ENCODE data around the gene ODR4. TPM values are rescaled to one million over a fixed set of nuclear protein-coding genes. Genes with fewer than 3 reads are reported as not detected.

Gene ODR4
- total RNA-seq, 1 experiment from 2014 or later = 16.6 TPM

DNA sequence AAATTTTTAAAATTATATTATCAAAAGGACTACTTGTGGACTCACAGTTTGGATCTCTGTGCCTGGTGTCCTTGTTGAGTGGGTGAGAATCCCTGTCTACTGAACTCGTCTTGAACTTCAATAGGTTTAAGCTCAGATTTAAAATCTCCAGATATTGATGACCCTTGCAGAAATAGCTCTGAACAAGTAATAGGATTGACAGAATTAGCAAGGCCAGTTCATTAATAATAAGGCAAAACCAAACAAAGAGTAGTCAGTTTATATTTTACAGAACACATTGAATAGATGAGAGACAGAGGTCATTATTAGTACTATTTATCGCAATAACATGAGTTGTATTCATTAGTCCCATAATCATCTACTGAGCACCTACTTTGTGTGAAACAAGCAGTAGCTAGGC, 85.4 kb downstream of the ODR4 start, which contains the start of gene PDC:
Gene PDC (minus strand): TSS at position 101 of the 400 bp plus-strand sequence. CDS start 11,655 bp downstream, outside the sequence.
- H3K4me3 ChIP-seq (ENCODE audit: low read depth in 2 of 2, low read length in 2 of 2) = no peak within 1 kb of the TSS
- no peaks in the 10 kb centered on the region for H3K9me3 ChIP-seq (ENCODE audit: control insufficient read depth, insufficient read depth, low read depth, low read length)
- H3K4me1 ChIP-seq (ENCODE audit: control insufficient read depth, insufficient read depth, low read length) = no peaks in the 10 kb centered on the region
- no peak for DNase-seq (ENCODE audit: low read depth, low spot score)
- BruUV-seq (replicated peaks) = no TSS peak
- TF ChIP-seq TCF7L2 (IDR thresholded peaks at IDR 0.05; ENCODE audit: low read depth, low read length) = no peak
- no peak for TF ChIP-seq POLR2AphosphoS5 (IDR thresholded peaks at IDR 0.05; ENCODE audit: low read depth, low read length)
- TF ChIP-seq, protein P1, sequence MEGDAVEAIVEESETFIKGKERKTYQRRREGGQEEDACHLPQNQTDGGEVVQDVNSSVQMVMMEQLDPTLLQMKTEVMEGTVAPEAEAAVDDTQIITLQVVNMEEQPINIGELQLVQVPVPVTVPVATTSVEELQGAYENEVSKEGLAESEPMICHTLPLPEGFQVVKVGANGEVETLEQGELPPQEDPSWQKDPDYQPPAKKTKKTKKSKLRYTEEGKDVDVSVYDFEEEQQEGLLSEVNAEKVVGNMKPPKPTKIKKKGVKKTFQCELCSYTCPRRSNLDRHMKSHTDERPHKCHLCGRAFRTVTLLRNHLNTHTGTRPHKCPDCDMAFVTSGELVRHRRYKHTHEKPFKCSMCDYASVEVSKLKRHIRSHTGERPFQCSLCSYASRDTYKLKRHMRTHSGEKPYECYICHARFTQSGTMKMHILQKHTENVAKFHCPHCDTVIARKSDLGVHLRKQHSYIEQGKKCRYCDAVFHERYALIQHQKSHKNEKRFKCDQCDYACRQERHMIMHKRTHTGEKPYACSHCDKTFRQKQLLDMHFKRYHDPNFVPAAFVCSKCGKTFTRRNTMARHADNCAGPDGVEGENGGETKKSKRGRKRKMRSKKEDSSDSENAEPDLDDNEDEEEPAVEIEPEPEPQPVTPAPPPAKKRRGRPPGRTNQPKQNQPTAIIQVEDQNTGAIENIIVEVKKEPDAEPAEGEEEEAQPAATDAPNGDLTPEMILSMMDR (IDR thresholded peaks at IDR 0.05) = no peak
- TF ChIP-seq, protein P2, sequence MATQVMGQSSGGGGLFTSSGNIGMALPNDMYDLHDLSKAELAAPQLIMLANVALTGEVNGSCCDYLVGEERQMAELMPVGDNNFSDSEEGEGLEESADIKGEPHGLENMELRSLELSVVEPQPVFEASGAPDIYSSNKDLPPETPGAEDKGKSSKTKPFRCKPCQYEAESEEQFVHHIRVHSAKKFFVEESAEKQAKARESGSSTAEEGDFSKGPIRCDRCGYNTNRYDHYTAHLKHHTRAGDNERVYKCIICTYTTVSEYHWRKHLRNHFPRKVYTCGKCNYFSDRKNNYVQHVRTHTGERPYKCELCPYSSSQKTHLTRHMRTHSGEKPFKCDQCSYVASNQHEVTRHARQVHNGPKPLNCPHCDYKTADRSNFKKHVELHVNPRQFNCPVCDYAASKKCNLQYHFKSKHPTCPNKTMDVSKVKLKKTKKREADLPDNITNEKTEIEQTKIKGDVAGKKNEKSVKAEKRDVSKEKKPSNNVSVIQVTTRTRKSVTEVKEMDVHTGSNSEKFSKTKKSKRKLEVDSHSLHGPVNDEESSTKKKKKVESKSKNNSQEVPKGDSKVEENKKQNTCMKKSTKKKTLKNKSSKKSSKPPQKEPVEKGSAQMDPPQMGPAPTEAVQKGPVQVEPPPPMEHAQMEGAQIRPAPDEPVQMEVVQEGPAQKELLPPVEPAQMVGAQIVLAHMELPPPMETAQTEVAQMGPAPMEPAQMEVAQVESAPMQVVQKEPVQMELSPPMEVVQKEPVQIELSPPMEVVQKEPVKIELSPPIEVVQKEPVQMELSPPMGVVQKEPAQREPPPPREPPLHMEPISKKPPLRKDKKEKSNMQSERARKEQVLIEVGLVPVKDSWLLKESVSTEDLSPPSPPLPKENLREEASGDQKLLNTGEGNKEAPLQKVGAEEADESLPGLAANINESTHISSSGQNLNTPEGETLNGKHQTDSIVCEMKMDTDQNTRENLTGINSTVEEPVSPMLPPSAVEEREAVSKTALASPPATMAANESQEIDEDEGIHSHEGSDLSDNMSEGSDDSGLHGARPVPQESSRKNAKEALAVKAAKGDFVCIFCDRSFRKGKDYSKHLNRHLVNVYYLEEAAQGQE (IDR thresholded peaks at IDR 0.05; ENCODE audit: insufficient read depth in 1 of 2, low read depth in 2 of 2, low read length in 1 of 2) = no peak
- TF ChIP-seq SIN3A (IDR thresholded peaks at IDR 0.05; ENCODE audit: borderline replicate concordance, insufficient read depth, low read depth, low read length) = no peak
- ChIA-PET CTCF (no interaction called here), POLR2A (no interaction called here)
- H3K27me3 ChIP-seq (ENCODE audit: control insufficient read depth, insufficient read depth, low read length) = no peaks in the 10 kb centered on the region
- H3K27ac ChIP-seq (ENCODE audit: low read length) = no peak within 1 kb of the TSS
- intact Hi-C loops (cut with micrococcal nuclease; ENCODE audit: unreplicated experiment) (no loop called here), in situ Hi-C loops (cut with HindIII; ENCODE audit: low pct_unique_long_range_greater_than_20kb, low sequenced_read_pairs) (no loop called here)
- no peak for ATAC-seq
- no peaks in the 10 kb centered on the region for H3K36me3 ChIP-seq (ENCODE audit: control insufficient read depth, insufficient read depth, low read length)

DNA sequence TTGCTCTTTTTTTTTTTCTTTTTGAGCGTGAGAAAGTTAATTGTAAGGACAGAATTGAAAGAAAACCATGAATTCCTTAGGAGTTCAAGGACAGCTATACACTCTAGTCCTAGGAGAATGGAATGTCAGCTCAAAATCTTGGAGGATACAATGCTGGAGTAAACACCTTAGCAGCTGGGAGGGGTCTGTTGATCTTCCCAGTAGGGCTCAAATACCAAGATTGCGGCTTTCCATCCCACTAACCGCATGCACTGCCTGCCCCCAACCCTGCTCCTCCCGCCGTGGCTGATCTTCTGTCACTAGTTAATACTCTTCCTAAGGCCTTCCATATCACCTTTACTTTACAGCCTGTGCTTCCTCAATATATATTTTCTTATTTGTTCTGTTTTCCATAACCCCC, 87.9 kb downstream of the ODR4 start:
- H3K4me3 ChIP-seq (ENCODE audit: low read depth in 2 of 2, low read length in 2 of 2) = no peak overlapping the region
- no peaks in the 10 kb centered on the region for H3K4me1 ChIP-seq (ENCODE audit: control insufficient read depth, insufficient read depth, low read length)
- no peak for ATAC-seq
- in situ Hi-C loops (cut with HindIII; ENCODE audit: low pct_unique_long_range_greater_than_20kb, low sequenced_read_pairs) (no loop called here), intact Hi-C loops (cut with micrococcal nuclease; ENCODE audit: unreplicated experiment) (no loop called here)
- H3K27ac ChIP-seq (ENCODE audit: low read length) = no peak overlapping the region
- no peak for DNase-seq (ENCODE audit: low read depth, low spot score)
- no peaks in the 10 kb centered on the region for H3K9me3 ChIP-seq (ENCODE audit: control insufficient read depth, insufficient read depth, low read depth, low read length)
- POLR2A ChIA-PET = no interaction called here
- CTCF ChIA-PET = no interaction called here
- H3K27me3 ChIP-seq (ENCODE audit: control insufficient read depth, insufficient read depth, low read length) = no peaks in the 10 kb centered on the region
- no peak for TF ChIP-seq POLR2AphosphoS5 (IDR thresholded peaks at IDR 0.05; ENCODE audit: low read depth, low read length)
- TF ChIP-seq TCF7L2 (IDR thresholded peaks at IDR 0.05; ENCODE audit: low read depth, low read length) = no peak
- TF ChIP-seq, protein P1 (IDR thresholded peaks at IDR 0.05) = no peak
- TF ChIP-seq, protein P2 (IDR thresholded peaks at IDR 0.05; ENCODE audit: insufficient read depth in 1 of 2, low read depth in 2 of 2, low read length in 1 of 2) = no peak
- no peak for TF ChIP-seq SIN3A (IDR thresholded peaks at IDR 0.05; ENCODE audit: borderline replicate concordance, insufficient read depth, low read depth, low read length)
- BruUV-seq (replicated peaks) = no TSS peak
- no peaks in the 10 kb centered on the region for H3K36me3 ChIP-seq (ENCODE audit: control insufficient read depth, insufficient read depth, low read length)
